ENCODE data around the gene HOXB4.

Gene HOXB4

DNA sequence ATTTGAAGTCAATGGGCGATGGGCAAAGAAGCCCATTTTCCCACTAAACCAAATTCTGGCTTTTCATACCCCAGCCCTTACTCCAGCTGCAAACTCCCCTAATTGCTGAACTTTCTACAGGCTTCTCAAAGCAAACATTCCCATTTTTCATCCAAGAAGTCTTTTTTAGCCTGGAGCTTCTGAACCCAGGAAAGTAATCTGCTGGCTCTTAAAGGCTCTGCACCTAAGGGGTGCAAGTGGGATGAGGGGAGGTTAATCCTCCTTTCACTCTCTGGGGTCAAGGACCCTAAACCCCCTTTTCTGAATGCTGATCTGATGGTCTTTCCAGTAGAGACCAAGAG is 30.3 kb upstream of the HOXB4 start:
- H3K4me3 ChIP-seq (replicated peaks; ENCODE audit: low read depth, low read length) = no peak overlapping the region
- no peaks in the 10 kb centered on the region for H3K36me3 ChIP-seq (ENCODE audit: control insufficient read depth, insufficient read depth, low read length)
- no peak for DNase-seq (ENCODE audit: extremely low read depth, insufficient read length)
- no peak for TF ChIP-seq CTCF (IDR thresholded peaks at IDR 0.05; ENCODE audit: insufficient read depth, low read length, poor library complexity, severe bottlenecking)
- no peaks in the 10 kb centered on the region for H3K27me3 ChIP-seq (replicated peaks; ENCODE audit: control insufficient read depth, insufficient read depth, low read length)

- Histone ChIP-seq H3K27me3 (replicated peaks; ENCODE audit: control insufficient read depth, insufficient read depth, low read length) (no peaks in the 10 kb centered on the region), H3K36me3 (ENCODE audit: control insufficient read depth, insufficient read depth, low read length) (no peaks in the 10 kb centered on the region), H3K4me3 (replicated peaks; ENCODE audit: low read depth, low read length) (no peak overlapping the region)
- no peak for DNase-seq (ENCODE audit: extremely low read depth, insufficient read length)
- TF ChIP-seq CTCF (IDR thresholded peaks at IDR 0.05; ENCODE audit: insufficient read depth, low read length, poor library complexity, severe bottlenecking) = no peak
Observed at GRCh38 chr17:48606892-48607614, 28.9 kb upstream of the HOXB4 start.

GRCh38 chr17:48605991-48606891 is 28.1 kb upstream of the HOXB4 start:
- TF ChIP-seq CTCF (IDR thresholded peaks at IDR 0.05; ENCODE audit: insufficient read depth, low read length, poor library complexity, severe bottlenecking) = no peak
- no peaks in the 10 kb centered on the region; the same call in 1 of the 2 replicates for H3K27me3 ChIP-seq (replicated peaks; ENCODE audit: control insufficient read depth, insufficient read depth, low read length)
- H3K4me3 ChIP-seq (replicated peaks; ENCODE audit: low read depth, low read length) = no peak overlapping the region
- H3K36me3 ChIP-seq (ENCODE audit: control insufficient read depth, insufficient read depth, low read length) = no peaks in the 10 kb centered on the region
- no peak for DNase-seq (ENCODE audit: extremely low read depth, insufficient read length)

- Histone ChIP-seq H3K36me3 (ENCODE audit: control insufficient read depth, insufficient read depth, low read length) (no peaks in the 10 kb centered on the region), H3K27me3 (replicated peaks; ENCODE audit: control insufficient read depth, insufficient read depth, low read length) (no peaks in the 10 kb centered on the region; the same call in 1 of the 2 replicates), H3K4me3 (replicated peaks; ENCODE audit: low read depth, low read length) (no peak overlapping the region; the same call in 1 of the 2 replicates)
- no peak for TF ChIP-seq CTCF (IDR thresholded peaks at IDR 0.05; ENCODE audit: insufficient read depth, low read length, poor library complexity, severe bottlenecking)
- DNase-seq (ENCODE audit: extremely low read depth, insufficient read length) = no peak
Observed at GRCh38 chr17:48605409-48605919, 27.3 kb upstream of the HOXB4 start.

DNA sequence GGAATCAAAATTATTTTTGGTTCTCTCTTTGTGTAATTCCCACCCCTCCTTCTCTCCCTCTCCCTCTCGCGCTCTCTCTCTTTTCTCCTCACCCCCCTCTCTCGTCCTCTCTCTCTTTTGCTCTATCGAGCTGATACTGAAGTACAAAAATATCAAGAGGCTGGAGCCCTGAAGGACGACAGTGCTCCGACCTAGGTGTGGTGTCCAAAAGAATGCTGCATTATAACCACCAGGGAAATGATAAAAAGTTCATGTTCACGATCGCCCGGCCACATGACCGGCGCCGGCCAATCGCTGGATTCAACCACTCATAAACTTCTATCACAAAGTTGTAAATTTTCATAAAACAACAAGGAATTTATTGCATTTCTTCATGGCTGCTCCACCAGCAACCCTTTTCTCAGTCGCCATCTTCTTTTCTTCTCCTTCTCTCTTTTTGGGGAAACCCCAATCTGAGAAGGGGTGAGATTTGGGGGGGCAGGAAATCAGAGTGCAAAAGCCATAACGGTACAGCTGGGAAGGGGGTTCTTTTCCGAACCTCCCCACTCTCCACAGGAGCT is 26.7 kb upstream of the HOXB4 start, which contains the start of gene HOXB6:
Gene HOXB6, minus strand, starts transcription at position 217 of the 560 bp plus-strand sequence. CDS start 6,836 bp downstream, outside the sequence.
- no peaks in the 10 kb centered on the region for H3K36me3 ChIP-seq (ENCODE audit: control insufficient read depth, insufficient read depth, low read length)

More for the DNA sequence above, 26.7 kb upstream of the HOXB4 start, which contains the start of gene HOXB6:
- TF ChIP-seq CTCF (IDR thresholded peaks at IDR 0.05; ENCODE audit: insufficient read depth, low read length, poor library complexity, severe bottlenecking) = no peak
- Histone ChIP-seq H3K4me3 (replicated peaks; ENCODE audit: low read depth, low read length) (peak within 1 kb of the TSS; percentile 63), H3K27me3 (replicated peaks; ENCODE audit: control insufficient read depth, insufficient read depth, low read length) (no peaks in the 10 kb centered on the region; the same call in 1 of the 2 replicates)
- no peak for DNase-seq (ENCODE audit: extremely low read depth, insufficient read length)
